PFSK-1 (cell line): ENCODE measurements around the gene UCKL1.

Experiments used
- FOXP2 ChIP-seq: optimal IDR thresholded peaks from 2 replicates; pipeline ENCODE3; 2011; ENCODE audit warnings: borderline replicate concordance, control low read depth, inconsistent platforms; ENCODE audit not compliant: insufficient read depth; ENCODE audit errors: extremely low read length, extremely low read depth
- POLR2AphosphoS5 ChIP-seq: IDR thresholded peaks from 2 replicates; pipeline ENCODE4 v1.6.1; 2012; ENCODE audit warnings: low read depth, mild to moderate bottlenecking, control low read depth, low read length, moderate library complexity
- REST ChIP-seq, 2 experiments: IDR thresholded peaks; 2 replicates each; pipeline versions ENCODE4 v1.6.1 to v1.8.0; 2011 to 2012; ENCODE audit warnings: low read depth in 2 of 2, low read length in 2 of 2, control low read depth in 1 of 2, inconsistent platforms in 1 of 2, mild to moderate bottlenecking in 1 of 2, moderate library complexity in 1 of 2; ENCODE audit not compliant: insufficient read depth in 1 of 2
- SIN3A ChIP-seq: IDR thresholded peaks from 2 replicates; pipeline ENCODE4 v1.6.1; 2012; ENCODE audit warnings: mild to moderate bottlenecking, low read length, moderate library complexity, borderline replicate concordance; ENCODE audit not compliant: insufficient read depth
- TAF1 ChIP-seq: IDR thresholded peaks from 2 replicates; pipeline ENCODE4 v1.6.1; 2012; ENCODE audit warnings: low read length, control low read depth, borderline replicate concordance; ENCODE audit not compliant: insufficient read depth

The UCKL1 gene

GRCh38 chr20:63917811-63918210 is 38.4 kb downstream of the UCKL1 start:
- no peak for TF ChIP-seq TAF1
- TF ChIP-seq POLR2AphosphoS5: no peak
- no peak for TF ChIP-seq REST (IDR thresholded peaks at IDR 0.05; ENCODE audit: insufficient read depth in 1 of 2, low read depth in 2 of 2, low read length in 2 of 2)
- TF ChIP-seq FOXP2: no peak
- no peak for TF ChIP-seq SIN3A

- TF ChIP-seq TAF1 (no peak), FOXP2 (no peak), POLR2AphosphoS5 (no peak), REST (IDR thresholded peaks at IDR 0.05; ENCODE audit: insufficient read depth in 1 of 2, low read depth in 2 of 2, low read length in 2 of 2) (no peak), SIN3A (no peak)
These were observed 40.7 kb downstream of the UCKL1 start for GRCh38 chr20:63915471-63915870.

- no peak for TF ChIP-seq TAF1
- no peak for TF ChIP-seq POLR2AphosphoS5
- no peak for TF ChIP-seq SIN3A
- no peak for TF ChIP-seq REST (IDR thresholded peaks at IDR 0.05; ENCODE audit: insufficient read depth in 1 of 2, low read depth in 2 of 2, low read length in 2 of 2)
- TF ChIP-seq FOXP2: no peak
These were observed 42.4 kb downstream of the UCKL1 start for GRCh38 chr20:63913768-63914167.

GRCh38 chr20:63911176-63911575 is 45.0 kb downstream of the UCKL1 start:
- no peak for TF ChIP-seq FOXP2
- TF ChIP-seq TAF1: no peak
- TF ChIP-seq POLR2AphosphoS5: no peak
- TF ChIP-seq REST (IDR thresholded peaks at IDR 0.05; ENCODE audit: insufficient read depth in 1 of 2, low read depth in 2 of 2, low read length in 2 of 2): no peak
- TF ChIP-seq SIN3A: no peak

- TF ChIP-seq FOXP2 (no peak), POLR2AphosphoS5 (no peak), REST (IDR thresholded peaks at IDR 0.05; ENCODE audit: insufficient read depth in 1 of 2, low read depth in 2 of 2, low read length in 2 of 2) (no peak), SIN3A (no peak), TAF1 (no peak)
These were observed 48.1 kb downstream of the UCKL1 start for GRCh38 chr20:63908008-63908682.
